Umbilical cord (tissue), 2 donors: Measurements from ENCODE around the gene TMCC3. TPM values are rescaled to one million over a fixed set of nuclear protein-coding genes. Genes with fewer than 3 reads are reported as not detected.

ENCODE experiments used
- DNase-seq: peaks from one replicate; pipeline ENCODE4 v3.0.0-alpha.2; 2015; ENCODE audit warnings: low spot score
- total RNA-seq: library from RNA; depleted of rRNA; stranded (reverse); fragments of >200 nt; gene quantifications from one replicate; pipeline ENCODE4 v1.2.3, GENCODE V29; 2014; ENCODE audit warnings: low replicate concordance; ENCODE audit not compliant: insufficient read depth

TMCC3 gene
- total RNA-seq, 1 donor from 2014 or later, result 11.6 TPM

DNA sequence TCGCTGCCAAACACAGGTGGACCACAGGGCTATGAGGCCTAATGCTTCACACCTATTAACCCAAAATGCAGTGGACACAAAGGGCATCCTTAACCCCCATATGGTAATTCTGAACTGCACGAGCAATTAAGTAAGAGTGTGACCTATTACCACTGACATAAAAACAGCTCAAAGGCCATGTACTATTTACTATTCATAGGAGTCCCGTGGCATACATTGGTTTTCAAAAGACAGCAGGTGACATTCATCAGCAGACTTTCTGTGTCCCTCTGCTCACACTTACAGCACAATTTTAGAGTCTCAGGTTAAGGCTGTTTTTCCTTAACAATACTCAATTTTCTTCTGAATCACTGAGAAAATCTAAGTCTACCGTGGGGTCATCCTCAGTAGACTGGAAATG is 23.1 kb upstream of the TMCC3 start:
- no peak for DNase-seq

DNA sequence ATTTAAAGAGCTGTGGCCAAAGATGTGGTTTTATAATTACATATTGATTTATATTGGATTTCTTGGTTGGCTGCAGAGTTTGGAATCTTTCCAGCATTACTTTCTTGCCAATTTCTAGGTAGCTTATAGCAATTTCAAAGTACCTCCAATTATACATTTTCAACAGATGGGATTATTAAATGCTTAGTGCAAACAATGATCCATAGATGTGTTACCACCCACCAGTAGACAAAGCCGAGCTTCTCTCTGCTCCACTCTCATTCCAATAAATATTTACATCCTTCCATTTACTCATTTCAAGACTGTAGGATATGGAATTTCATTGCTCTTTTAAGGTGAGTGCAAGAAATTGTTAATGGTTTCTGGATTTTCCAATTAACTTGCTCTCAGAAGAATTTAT is 21.6 kb upstream of the TMCC3 start:
- no peak for DNase-seq

DNA sequence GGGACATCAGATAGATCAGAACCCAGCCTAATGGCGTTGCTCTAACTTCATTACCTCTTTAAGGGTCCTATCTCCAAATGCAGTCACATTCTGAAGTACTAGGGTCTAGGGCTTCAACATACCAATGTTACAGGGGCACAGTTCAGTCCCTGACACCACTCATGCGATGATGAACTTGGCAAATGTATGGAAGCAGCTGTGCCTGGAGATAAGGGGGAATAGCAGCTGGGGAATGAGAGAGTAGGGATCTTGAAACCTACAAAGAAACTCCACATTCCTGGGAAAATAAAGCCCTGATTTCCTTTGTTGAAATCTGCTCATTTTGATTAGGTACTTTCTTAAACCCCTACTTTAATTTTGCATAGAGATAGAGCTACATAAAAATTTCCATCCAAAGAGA is 20.5 kb upstream of the TMCC3 start:
- DNase-seq, result peak; percentile 58

DNA sequence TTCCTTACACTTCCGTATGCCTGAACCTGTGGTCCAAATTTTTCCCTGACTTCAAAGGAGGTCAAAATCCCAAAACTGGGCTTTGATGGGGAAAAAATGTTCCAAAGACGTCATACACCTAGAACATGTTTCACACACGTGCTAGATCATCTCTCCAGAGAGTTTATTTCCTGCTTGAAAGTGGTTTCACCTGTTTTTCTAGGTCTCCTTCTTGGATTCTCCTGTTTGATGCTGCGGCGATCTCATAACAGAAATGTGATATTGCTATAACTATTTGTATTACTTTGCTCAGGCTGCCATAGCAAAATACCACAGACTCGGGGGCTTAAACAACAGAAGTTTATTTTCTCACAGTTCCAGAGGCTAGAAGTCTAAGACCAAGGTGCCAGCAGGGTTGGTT is 19.7 kb upstream of the TMCC3 start:
- DNase-seq, result no peak

DNA sequence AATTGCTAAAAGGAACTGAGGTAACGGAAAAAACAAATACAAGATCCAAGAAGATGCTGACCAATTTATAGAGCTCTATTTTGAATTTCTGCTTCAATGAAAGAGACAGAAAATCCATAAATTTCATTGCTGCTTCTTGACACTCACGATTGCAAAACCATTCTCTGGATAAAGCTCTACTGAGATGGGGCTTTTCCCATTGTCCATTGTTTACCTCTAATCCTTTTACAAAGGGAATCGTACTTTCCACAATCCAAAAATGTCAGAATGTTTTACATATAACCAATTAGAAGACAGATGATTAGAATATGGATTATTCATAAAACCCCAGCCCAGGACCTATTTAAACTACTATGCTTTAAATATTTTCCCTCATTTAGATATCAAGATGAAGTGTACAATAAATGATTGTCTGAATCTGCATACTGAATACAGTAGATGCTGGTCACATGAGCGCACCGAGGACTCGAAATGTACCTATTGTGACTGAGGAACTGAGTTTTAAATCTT is 16.7 kb upstream of the TMCC3 start:
- no peak for DNase-seq

DNA sequence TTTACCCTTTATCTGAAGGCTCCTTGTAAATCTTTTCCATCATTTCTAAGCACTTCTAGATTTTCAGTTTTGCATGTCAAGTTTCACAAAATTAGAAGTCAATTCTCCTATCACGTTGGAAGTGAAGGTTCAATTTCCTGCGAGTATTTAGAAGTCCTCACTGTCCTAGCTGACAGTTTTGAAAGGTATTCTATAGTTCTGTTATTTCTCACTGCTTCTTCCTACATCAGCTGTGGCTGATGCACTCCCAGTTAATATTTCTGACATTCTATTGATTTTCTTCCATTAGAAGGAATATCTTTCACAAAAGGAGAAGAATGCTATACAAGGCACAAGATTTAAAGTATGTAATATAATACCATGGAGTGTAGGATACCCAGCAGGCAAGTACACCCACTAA is 15.8 kb upstream of the TMCC3 start:
- DNase-seq, result no peak

DNA sequence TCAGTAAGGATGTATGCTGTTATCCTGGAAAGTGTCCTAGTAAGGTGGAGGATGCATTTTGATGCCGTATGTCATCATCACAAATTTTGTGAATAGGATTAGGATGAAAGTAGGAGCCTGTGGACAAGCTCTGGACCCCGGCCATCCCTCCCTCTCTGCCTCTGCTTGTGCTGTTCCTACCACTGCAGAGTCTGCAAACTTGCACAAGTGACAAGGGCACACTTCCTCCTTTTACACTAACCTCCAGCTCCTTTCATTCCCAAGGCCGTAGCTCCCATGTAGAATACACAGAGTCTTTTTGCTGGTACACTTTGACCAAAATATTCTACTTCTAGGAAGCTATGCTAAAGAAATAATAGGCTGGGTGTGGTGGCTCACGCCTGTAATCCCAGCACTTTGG is 13.3 kb upstream of the TMCC3 start:
- no peak for DNase-seq

DNA sequence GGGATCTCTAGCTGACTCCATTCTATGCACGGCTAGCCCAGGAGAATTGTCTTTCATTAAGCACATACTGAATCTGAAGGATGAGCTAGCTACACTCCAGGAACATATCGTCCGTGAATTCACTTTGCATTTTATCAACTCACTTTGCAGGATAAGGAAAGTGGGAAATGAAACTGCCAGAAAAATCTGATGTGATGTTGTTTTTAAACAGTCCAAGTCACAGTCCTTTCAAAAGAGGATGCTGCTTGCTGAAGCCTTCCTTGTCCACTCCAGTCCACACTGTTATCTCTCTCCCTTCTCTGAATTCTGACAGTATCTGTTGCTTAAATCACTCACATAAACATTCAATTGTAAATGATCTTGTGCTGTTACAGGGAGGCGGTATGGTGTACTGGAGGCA is 12.7 kb upstream of the TMCC3 start:
- DNase-seq, result no peak

DNA sequence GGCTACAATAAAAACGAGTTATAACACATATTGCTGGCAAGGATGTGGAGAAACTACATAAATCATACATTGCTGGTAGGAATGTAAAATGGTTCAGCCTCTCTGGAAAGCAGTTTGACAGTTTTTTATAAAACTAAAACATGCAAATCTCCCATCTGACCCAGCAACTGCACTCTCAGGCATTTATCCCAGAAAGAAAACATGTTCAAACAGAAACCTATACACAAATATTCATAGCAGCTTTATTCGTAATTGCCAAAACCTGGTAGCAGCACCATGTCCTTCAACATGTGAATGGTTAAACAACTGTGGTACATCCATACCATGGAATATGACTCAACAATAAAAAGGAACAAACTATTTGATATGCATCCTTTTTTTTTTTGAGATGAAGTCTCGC is 10.1 kb upstream of the TMCC3 start:
- peak; percentile 61 for DNase-seq

DNA sequence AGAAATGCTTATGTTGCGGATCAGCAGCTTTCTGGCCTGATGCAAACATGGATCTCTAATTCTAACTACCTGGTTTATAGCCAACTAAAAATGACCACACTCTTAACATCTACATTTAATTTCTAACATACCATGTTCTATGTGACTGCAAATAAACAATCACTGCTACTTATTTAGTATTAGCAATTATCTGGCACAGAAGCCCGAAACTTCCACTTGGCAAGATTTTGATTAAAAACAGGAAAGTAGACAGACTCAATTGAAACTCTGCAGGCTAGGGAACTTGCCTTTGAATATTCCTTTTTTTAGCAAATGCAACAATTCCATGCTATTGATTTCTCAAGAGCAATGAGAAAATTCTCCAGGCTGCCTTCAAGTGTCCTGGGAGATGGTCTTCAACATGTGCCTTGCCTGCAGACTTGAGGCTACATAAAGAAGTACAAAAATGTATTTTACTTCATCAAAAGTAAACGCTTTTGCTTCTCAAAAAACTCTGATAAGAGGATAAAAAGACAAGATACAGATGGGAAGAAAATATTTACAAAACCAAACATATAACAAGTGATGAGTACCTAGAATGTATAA is 9.1 kb upstream of the TMCC3 start:
- DNase-seq, result no peak

DNA sequence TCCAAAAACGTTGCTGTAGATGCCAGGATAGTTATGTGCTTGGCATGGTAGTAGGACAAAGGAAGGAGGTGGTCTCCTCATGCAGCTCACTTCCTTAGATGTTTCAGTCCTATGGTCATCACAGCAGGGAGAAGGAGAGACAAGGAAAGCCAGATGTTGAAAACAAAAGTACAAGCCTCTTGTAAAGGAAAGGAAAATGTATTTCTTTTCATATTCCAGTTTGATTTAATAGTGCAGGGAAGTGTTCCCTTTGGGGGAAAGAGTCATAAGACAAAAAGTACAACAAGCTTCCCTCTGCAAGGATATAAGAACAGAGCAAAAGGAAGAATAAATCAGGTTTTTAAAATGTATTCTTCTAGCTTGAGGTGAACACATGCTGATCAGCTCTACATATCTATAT is 8.6 kb upstream of the TMCC3 start:
- DNase-seq, result no peak

DNA sequence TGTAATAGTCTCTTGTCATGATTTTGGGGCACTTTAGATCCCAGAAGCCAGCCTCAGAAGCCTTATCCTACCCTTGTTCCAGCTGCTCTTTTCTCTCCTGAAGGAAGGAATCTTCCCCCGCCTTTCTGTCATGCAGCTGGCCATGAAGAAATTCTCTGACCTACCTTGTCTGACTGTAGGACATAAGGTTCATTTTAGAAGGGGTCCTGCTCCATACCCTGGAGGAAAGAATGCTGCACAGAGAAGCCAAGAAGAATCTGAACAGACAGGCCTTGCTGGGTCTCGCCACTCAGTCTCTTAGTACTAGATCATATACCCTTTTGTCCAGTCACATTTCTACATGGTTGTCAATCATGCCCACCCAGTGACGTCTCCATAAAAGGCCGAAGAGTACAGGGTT is 6.2 kb upstream of the TMCC3 start:
- DNase-seq, result no peak

DNA sequence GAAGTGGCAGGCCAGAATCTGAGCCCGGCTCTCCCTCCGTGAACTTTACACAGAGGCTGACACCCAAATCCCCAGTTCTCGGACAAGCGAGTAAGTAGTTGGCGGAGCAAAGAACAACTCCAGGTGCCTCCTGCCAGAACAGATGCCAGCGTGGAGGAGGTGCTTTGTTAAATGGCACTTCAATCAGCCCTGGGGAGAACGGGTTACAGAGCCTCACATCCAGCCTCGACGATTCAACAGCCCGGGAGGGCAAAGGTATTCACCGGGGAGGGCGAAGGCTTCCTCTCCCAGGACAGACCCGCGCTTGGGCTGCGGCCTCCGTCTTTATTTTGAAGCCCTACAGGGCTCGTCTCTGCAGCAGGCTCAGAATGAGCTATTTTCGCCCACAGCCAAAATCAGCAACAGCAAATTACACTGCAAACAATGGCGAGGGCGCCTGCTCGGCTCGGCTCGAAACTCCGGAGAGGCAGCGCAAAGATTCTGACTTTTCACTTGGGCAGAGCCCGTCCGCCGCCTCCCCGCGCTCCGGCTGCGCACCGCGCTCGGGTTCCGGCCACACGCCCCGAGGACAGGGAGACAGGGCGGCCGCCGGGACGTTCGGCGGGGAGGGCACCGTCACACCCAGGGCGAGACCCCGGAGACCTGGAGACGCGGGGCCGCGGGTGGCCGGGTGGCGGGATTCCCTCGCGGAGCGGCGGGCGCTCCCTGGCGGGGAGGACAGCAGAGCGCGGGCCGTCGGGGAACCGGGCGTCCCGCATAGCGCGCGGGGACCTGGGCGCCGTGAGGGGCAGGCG is 811 bp downstream of the TMCC3 start:
- peak; percentile 48 for DNase-seq

DNA sequence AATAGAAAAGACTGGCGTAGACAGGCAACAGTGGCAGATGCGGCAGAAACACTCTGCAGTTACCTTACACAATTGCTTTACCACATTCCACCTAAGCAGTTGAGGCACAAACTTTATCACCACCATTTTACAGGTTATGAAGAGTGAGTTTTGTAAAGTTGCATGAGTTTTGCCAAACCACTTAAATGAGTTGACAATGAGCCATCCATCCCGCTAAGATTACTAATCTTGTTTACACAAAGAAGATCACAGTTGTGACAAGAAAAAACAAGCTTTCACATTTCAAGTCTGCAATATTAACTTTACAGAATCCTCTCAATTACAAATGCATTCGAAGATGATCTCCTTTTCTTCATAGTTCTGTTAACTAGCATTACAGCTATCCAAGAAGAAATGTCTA is 1.8 kb downstream of the TMCC3 start:
- DNase-seq, result no peak

DNA sequence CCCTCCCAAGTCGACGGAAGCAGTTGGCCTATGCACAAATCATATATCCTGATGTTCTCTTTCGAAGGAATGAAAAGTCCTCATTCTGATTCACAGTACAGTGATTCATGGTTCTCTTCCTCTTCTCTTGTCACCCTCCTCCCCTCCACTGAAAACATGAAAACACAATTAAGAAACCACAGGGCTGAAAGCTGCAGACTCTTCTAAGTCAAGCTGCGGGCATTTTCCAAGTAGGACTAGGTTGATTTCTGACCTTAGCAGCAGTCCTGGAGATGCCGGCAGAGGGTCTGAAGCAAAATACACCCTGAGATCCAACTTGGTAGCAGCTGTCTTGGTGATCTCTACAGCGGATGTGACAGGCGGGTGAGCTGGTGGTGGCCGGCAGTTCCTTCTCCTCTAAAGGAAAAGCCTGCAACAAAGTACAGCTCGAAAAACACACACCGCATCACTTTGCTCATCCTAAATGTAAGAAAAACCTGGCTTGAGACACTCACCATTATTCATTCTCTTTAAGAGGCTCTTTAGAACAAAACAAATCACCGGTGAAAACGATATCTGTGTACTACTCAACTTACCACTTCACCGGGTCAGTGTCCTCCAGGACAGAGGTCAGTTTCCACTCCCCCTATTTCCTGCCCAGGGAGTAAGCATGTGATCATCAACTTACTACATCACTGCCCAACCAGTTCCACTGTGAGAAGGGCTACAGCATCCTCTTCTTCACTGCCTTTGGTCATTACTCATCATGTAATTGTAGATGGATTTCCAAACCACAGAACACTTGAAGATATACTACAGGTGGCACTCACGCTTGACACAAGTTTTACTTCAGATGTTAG is 6.0 kb downstream of the TMCC3 start:
- no peak for DNase-seq

DNA sequence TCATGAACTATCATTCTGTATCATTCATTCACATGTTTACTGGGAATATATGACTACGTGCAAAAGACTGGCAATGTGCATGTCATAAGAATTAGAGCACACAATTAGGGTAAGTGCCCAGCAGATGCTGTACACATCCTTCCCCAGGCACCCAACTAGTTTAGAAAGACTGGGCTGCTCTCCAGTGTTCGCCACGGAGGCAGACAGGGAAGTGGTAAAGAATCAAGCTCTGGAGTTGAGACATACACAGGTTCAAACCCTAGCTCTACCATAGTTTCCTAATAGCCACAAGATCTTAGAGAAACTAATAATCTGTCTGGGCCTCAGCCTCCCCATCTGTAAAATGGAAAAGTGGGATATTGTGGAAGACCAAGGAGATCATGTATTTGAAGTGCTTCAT is 6.8 kb downstream of the TMCC3 start:
- no peak for DNase-seq

DNA sequence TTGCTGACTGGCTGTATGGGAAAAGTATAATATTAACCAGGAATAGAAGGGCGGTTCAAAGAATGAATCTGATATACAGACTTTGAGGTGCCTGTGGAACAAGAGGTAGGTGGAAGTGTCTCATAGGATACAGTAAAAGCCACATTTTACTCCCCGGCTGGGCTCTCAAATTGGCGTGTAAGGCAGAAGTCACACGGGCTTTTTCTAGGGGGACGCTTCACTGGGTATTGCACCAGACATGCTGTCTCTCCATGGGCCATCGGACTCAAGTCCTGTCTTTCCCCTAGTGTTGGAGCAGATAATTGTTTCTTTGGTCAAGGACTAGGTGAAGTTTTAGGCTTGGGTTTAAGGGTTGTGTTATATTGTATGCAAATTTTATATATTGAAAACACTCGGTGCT is 9.1 kb downstream of the TMCC3 start:
- no peak for DNase-seq

DNA sequence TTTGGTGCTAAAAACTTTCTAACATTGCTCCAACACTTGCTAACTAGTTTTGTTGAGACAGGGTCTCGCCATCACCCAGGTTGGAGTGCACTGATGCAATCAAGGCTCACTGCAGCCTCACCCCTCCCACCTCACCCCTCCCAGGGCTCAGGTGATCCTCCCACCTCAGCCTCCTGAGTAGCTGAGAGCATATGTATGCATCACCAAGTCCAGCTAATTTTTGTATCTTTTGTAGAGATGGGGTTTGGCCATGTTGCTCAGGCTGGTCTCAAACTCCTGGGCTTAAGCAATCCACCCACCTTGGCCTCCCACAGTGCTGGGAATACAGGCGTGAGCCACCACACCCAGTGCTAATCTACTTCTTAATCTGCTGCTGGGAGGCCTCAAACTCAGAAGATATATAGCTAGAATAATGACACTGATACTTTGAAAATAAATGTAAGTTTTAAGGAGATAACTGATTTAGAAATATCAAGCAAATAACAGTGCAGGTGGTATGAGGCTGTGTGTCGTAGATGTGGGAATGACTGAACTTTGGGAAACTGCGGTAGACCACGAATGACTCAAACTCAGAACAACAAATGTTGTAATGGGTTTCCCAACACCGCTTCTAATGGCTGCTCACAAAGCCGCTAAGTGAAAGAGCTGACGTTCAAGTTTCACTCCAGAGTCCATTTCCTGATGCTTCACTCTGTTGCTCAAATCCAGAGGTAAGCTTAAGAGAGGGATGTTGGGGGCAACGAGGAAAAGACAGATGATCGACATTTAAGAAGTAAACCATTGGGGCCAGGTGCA is 10.0 kb downstream of the TMCC3 start:
- DNase-seq, result no peak

DNA sequence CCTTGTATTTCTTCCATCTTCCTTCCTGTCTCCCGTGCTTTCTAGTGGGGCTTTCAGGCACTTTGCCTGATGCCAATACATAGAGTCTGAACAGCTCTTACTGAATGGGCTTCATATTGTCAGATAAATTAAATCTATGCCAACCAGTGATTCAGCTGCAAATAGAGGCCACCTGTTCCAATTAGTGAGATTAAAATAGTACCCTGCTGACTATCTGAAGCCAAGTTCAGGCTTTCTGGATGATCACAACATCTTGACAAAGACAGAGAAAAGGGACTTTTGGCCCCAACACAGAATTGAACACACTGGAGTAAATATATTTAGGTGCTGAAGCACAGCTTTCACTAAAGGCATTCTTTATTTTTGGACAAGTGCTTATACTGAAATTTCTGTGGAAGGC is 11.8 kb downstream of the TMCC3 start:
- no peak for DNase-seq

DNA sequence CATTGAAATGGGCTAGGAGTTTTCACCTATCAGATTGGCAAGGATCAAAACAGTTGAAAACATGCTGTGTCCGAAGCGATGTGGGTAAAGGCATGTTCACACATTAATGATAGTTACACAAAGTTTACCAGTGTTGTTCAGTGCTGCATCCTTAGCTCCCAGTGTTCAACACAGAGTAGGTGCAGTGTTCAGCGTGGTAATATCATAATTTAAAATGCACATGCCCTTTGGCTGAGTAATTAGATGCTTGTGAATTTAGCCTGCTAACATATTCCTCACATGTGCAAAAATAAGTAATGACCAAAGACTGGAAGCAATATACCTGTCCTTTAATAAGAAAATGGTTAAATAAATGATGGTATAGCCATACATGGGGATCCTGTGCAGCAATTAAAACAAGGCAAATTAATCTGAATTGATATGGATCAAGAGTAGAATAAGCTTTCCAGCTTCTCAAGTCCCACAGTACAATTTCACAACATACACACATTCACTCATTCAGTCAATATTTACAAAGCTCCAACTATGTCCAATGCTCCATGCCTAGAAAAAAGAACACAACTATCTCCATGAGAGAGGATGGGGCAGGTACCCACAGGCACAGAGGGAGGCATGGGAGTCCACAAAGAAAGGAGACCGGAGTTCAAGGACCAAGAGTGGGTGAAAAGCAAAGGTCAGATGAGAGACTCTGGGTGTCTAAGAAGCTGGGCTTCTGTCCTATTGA is 12.8 kb downstream of the TMCC3 start:
- DNase-seq, result no peak

DNA sequence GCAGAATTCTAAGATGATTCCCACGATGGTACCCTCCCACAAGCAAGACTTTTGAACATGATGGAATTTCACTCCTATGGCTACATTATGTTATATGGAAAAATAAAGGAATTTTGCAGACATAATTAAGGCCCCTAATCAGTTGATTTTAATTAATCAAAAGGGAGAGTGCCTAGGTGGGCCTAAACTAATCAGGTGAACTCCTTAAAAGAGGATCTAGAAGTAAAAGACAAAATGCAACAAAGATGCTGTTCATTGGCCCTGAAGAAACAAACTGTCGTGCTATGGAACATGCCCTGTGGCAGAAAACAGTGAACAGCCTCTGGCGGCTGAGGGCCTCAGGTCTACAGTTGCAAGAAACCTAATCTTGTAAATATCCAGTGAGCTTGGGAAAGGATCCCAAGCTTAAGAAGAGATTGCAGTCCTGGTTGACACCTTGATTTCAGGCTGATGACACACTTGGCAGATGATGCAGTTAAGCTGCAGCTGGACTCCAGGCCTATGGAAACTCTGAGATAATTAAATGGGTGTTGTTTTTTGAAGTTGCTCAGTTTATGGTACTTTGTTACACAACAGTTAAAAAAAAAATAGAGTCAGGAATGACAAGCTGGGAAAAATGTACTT is 13.8 kb downstream of the TMCC3 start:
- peak; percentile 55 for DNase-seq
